ENCODE data around the gene MED13.

GRCh38 chr17:62110923-62111484 is 45.9 kb upstream of the MED13 start:
- TF ChIP-seq CTCF (IDR thresholded peaks at IDR 0.05): no peak
- no peak for TF ChIP-seq POLR2A (IDR thresholded peaks at IDR 0.05)

Data from uterus (tissue), 2 donors.